ENCODE results near the gene SFXN3.

Gene SFXN3

DNA sequence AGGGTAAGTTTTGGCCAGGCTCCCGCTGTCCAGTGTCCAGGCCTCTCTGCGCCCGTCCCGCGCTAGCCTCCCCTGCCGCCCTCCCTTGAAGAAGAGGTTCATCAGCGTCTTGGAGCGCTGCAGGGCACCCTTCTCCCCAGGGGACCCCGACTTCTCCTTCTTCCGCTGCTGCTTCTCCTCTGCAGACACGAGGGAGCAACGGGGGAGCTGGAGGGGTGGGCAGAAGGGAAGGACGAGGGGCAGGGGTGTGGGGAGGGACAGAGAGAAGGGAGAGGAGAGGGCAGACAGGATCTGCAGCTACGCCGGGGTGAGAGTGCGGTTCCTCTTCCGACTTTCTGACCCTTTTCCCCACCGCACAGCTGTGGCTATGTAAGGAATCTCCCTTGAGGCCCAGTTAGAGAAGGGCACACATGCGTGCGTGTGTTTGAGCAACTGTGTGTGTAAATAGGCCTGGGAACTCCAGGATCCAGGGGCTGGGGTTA is 12.9 kb upstream of the SFXN3 start:
- Mint-ChIP-seq H3K9me3 (no peaks in the 10 kb centered on the region), H3K27me3 (peaks cover 30% of the 10 kb centered on the region), H3K27ac (peak overlapping the region; percentile 62), H3K36me3 (no peaks in the 10 kb centered on the region), H3K4me3 (peak overlapping the region; percentile 61), H3K4me1 (peaks cover 28% of the 10 kb centered on the region)
- peak; percentile 75 for ATAC-seq (ENCODE audit: low read depth)
- DNase-seq (ENCODE audit: low spot score in 2 of 2): peak in 1 of 2 donors; percentile 35

DNA sequence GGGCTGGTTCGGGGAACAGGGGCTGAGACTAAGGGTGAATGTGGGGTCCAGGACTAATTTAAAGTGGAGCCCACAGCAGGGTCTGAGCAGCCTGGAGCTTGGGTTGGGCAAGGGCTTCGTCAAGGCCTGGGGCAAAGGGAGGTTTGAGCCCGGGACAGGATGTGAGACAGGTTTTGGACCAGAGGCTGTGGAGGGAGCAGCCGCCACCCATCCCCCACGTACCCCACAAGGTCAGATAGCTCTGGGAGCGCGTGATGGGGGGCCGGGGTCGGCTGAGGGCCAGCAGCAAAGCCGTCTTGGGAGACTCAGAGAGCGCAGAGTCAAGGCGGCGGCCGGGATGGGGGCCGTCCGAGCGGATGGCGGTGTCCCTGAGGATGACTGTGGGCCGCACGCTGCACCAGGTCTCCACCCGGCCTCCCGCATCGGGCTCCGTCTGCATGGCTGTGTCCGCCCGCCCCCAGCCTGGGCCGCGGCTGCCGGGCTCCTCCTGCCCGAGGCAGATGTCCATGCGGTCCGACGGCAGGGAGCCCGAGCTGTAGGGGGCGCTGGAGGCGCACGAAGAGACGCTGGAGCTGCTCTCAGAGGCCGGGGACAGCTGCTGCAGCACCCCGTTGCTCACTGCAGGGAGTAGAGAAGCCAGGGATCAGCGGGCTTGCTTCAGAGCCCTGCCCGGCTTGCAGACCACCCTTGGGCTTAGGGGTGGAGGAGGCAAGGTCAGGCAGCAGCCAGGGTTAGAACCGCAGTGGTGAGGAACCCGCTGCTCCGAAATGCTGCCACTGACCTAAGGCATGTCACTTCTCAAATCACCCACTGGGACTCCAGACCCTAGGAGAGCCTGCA is 12.2 kb upstream of the SFXN3 start:
- no peaks in the 10 kb centered on the region for H3K9me3 Mint-ChIP-seq
- peak overlapping the region; percentile 62 for H3K27ac Mint-ChIP-seq
- ATAC-seq (ENCODE audit: low read depth) (peak; percentile 66), DNase-seq (ENCODE audit: low spot score in 2 of 2) (peak; percentile 51 to 60)
- H3K36me3 Mint-ChIP-seq: no peaks in the 10 kb centered on the region
- H3K4me1 Mint-ChIP-seq: peaks cover 24% of the 10 kb centered on the region
- H3K27me3 Mint-ChIP-seq: peaks cover 27% of the 10 kb centered on the region
- H3K4me3 Mint-ChIP-seq: peak overlapping the region; percentile 61

DNA sequence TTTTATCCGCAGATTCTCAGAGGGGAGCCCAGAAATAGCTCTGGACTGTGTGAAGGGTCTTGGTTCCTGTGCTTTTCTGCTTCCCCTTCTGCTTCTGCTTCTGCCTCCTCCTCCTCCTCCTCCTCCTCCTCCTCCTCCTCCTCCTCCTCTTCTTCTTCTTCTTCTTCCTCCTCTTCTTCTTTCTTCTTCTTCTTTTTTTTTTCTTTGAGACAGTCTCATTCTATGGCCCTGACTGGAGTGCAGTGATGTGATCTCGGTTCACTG is 11.7 kb upstream of the SFXN3 start:
- DNase-seq (ENCODE audit: low spot score in 2 of 2): no peak
- no peaks in the 10 kb centered on the region for H3K36me3 Mint-ChIP-seq
- H3K27ac Mint-ChIP-seq: no peak overlapping the region
- H3K27me3 Mint-ChIP-seq: peaks cover 25% of the 10 kb centered on the region
- H3K4me3 Mint-ChIP-seq: peak overlapping the region; percentile 60
- H3K4me1 Mint-ChIP-seq: peaks cover 21% of the 10 kb centered on the region
- no peak for ATAC-seq (ENCODE audit: low read depth)
- H3K9me3 Mint-ChIP-seq: no peaks in the 10 kb centered on the region

DNA sequence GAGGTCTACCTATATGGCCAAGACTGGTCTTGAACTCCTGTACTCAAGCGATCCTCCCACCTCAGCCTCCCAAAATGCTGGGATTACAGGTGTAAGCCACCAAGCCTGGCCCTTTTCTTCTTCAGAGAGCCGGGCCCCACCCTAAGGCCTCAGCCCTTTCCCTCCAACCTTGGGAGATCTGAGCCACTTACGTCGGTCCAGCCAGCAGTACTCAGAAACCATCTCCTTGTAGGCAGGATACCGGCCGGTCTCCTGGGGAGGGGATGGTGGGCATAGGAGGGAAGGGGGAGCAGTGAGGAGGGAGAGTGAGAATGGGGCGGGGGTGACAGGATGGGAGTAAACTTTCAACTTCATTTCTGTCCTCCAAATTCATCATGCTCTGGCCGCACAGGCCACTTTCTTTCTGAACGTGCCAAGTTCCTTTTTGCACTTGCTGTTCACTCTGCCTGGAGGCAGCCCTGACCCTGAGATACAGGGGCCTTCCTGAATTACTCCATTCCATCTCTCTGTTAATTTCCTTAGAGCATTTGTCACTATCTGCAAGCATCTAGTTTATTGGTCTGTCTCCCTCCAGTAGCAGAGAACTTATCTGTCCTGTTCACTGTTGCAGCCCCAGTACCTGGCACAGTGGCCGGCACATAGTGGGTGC is 10.5 kb upstream of the SFXN3 start:
- Mint-ChIP-seq H3K4me1 (peaks cover 18% of the 10 kb centered on the region), H3K4me3 (no peak overlapping the region), H3K27me3 (peaks cover 19% of the 10 kb centered on the region), H3K9me3 (no peaks in the 10 kb centered on the region), H3K27ac (no peak overlapping the region), H3K36me3 (no peaks in the 10 kb centered on the region)
- DNase-seq (ENCODE audit: low spot score in 2 of 2) (no peak), ATAC-seq (ENCODE audit: low read depth) (no peak)

DNA sequence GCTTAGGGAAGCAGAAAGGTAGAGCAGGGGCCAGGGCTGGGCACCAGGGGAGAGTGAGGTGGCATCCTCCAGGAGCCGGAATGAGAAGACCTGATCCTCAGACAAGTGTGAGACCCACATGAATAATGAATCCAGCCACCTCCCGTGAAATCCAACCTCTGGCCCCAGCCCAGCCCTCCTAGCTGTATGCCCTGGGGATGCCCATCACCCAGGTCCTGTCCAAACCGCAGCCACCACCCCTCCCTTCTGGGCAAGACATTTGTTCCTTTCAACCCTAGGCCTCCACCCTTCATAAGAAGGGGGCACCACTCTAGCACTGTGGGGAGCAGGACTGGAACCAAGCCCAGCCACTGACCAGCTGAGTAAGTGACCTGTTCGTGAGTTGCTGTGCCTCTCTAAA is 9.8 kb upstream of the SFXN3 start:
- Mint-ChIP-seq H3K4me1 (peaks cover 16% of the 10 kb centered on the region), H3K4me3 (no peak overlapping the region), H3K27me3 (peaks cover 15% of the 10 kb centered on the region), H3K9me3 (no peaks in the 10 kb centered on the region), H3K27ac (no peak overlapping the region), H3K36me3 (no peaks in the 10 kb centered on the region)
- no peak for DNase-seq (ENCODE audit: low spot score in 2 of 2)
- ATAC-seq (ENCODE audit: low read depth): no peak

DNA sequence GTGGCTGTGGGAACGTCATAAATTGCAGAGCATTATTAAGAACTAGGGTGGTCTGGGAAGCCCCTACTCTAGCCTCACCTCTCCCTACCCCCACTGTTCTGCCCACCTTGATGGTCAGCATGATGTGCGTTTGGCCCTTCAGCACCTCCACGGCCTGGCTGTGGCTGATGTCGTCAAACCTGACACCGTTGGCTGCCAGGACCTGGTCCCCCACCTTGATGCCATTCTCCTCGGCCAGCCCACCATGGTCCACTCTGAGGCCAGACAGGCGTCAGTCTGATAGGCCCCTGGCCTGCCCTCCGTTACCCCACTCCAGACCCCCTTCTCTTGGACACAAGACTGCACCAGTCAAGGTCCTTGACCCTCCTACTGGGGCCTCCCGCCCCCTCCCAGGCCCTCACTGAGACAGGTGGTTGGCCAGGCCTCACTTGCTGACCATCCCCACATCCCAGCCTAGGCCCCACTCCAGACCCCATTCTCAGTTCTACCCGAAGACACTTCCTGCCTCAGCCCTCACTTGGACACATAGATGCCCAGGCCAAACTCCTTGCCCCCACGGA is 9.3 kb upstream of the SFXN3 start:
- Mint-ChIP-seq H3K4me3 (no peak overlapping the region), H3K27me3 (peaks cover 10% of the 10 kb centered on the region), H3K36me3 (no peaks in the 10 kb centered on the region), H3K9me3 (no peaks in the 10 kb centered on the region), H3K27ac (no peak overlapping the region), H3K4me1 (peaks cover 12% of the 10 kb centered on the region)
- DNase-seq (ENCODE audit: low spot score in 2 of 2) (no peak), ATAC-seq (ENCODE audit: low read depth) (no peak)

DNA sequence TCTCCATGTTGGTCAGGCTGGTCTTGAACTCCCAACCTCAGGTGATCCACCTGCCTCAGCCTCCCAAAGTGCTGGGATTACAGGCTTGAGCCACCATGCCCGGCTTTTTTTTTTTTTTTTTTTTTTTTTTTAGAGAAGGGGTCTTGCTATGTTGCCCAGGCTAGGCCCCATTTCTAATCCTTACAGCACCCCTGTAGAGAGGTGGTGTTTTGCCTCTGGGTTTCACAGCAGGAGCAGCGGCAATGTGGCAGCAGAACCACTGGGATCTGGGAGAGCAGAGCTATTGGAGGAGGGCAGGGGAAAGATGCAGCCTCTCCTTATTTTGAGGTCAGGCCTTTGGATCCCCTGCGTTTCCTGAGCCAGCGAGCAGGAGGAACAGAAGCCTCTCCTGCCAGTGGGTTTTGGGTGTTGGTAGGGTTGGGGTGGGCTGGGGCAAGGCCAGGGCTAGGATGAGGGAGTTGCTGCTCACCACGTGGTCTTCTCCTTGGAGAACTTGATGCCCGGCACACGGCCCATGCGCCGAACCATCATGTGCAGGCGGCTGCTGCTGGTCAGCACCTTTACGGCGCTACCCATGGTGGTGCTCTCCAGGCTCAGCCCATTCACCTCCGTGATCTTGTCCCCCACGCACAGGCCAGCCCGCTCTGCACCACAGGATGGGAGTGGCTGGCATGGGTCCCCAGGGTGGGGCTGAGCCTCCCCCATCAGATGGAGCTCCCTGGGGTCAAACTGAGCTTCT is 7.9 kb upstream of the SFXN3 start:
- DNase-seq (ENCODE audit: low spot score in 2 of 2): no peak
- Mint-ChIP-seq H3K4me3 (no peak overlapping the region), H3K4me1 (peaks cover 10% of the 10 kb centered on the region), H3K27me3 (peaks cover 11% of the 10 kb centered on the region), H3K9me3 (no peaks in the 10 kb centered on the region), H3K27ac (no peak overlapping the region), H3K36me3 (no peaks in the 10 kb centered on the region)
- no peak for ATAC-seq (ENCODE audit: low read depth)

DNA sequence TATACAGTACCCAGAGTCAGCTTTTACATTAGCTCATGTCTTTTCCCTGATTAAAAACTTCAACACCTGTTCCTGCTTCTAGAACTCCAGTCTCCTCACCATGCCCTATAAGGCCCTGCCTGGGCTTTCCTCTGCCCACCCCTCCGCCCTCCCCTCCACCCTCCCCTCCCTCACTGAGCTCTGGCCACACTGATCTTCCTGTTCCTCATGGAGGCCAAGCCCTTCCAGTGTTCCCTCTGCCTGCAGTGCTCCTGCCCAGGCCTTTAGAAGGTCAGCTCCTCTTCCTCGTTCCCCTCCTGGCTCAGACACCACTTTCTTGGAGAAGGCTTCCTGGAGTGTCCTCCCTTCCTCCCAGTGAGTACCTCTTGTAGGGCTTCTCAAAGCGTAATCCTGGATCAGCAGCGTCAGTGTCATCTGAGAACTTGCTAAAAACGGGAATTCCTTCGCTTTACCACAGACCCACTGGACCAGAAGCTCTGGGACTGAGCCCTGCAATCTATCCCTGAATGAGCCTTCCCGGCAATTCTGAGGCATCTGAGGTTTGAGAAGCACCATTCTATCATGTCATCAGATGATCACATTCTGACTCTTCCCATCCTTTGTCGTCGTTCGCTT is 3.8 kb upstream of the SFXN3 start:
- Mint-ChIP-seq H3K9me3 (no peaks in the 10 kb centered on the region), H3K4me1 (peaks cover 8% of the 10 kb centered on the region), H3K36me3 (no peaks in the 10 kb centered on the region), H3K27ac (no peak overlapping the region), H3K4me3 (no peak overlapping the region), H3K27me3 (peaks cover 11% of the 10 kb centered on the region)
- no peak for ATAC-seq (ENCODE audit: low read depth)
- no peak for DNase-seq (ENCODE audit: low spot score in 2 of 2)

DNA sequence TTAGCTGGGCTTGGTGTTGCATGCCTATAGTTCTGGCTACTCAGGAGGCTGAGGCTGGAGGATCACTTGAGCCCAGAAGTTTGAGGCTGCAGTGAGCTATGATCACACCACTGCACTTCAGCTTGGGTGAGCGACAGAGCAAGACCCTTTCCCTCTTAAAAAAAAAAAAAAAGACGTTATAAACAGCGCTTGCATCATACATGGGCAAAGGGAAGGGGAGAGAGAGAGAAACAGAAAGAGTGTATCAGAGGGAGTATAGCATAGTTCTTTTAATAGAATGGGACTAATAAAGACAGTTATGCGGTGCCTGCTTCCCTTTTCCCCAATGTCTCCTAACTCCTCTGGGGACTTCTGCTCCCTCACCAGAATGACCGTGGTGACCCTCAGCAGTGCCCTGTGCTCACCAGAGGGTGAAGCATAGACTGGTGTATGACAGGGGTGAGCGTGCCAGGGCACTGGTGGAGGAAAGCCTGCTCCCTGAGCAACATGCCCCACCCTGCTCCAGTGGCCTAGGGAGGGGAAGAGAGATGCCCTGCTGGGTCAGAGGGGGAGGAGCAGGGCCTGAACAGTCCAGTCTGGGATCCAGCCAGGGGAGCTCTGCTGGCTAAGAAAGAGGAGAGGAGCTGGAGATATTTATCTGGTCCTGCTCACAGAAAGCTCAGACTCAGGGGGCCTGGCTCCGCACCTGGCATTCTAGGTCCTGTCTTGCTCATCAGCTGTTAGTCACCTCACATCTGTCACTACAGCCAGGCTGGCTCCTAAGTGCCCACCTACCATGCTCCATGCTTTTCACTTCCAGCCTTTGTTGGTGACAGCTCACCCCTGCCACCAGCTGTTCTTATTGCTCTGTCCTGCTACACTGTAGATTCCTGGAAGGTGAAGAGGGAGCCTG is 2.3 kb upstream of the SFXN3 start:
- no peaks in the 10 kb centered on the region for H3K9me3 Mint-ChIP-seq
- DNase-seq (ENCODE audit: low spot score in 2 of 2) (no peak), ATAC-seq (ENCODE audit: low read depth) (no peak)
- H3K27me3 Mint-ChIP-seq: peaks cover 11% of the 10 kb centered on the region
- H3K4me1 Mint-ChIP-seq: peaks cover 15% of the 10 kb centered on the region
- no peaks in the 10 kb centered on the region for H3K36me3 Mint-ChIP-seq
- no peak overlapping the region for H3K27ac Mint-ChIP-seq
- H3K4me3 Mint-ChIP-seq: no peak overlapping the region

DNA sequence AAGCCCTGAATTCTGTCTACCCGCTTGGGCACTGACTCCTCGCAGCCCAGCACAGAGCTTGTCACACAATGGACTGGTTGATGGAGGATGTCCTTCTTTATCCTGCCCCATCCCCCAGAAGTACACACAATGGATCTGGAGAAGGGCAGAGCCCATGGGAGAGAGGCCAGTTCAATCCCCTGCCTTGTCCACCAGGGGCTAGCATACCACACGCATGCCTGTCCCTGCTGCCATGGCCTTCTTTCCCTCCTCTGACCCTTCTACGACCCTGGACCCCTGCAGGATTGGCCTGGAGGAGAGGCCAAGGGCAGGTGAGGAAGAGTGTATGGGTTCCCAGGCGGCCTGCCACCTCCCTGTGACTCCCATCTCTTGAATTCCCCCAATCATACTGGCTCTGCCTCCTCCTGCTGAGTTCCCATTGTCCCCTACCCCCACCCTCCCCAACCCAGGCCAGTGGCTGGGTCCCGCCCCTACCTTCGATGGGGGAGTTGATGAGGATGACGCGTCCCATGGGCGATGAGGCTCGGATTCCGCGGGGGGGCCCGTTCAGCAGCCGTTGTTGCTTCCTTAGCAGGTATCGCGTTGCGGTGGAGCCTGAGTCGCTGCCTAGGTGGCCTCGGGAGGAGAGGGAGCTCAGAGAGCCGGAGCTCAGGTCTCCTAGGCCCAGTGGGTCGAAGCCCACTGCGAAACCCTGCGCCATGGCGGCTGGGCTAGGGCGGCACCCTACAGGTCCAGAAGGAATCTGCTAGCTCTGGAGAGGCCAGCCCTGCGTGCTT is 1.3 kb upstream of the SFXN3 start:
- no peak for DNase-seq (ENCODE audit: low spot score in 2 of 2)
- H3K27ac Mint-ChIP-seq: no peak overlapping the region
- H3K36me3 Mint-ChIP-seq: no peaks in the 10 kb centered on the region
- ATAC-seq (ENCODE audit: low read depth): no peak
- H3K27me3 Mint-ChIP-seq: peaks cover 11% of the 10 kb centered on the region
- H3K4me1 Mint-ChIP-seq: peaks cover 15% of the 10 kb centered on the region
- no peaks in the 10 kb centered on the region for H3K9me3 Mint-ChIP-seq
- no peak overlapping the region for H3K4me3 Mint-ChIP-seq

DNA sequence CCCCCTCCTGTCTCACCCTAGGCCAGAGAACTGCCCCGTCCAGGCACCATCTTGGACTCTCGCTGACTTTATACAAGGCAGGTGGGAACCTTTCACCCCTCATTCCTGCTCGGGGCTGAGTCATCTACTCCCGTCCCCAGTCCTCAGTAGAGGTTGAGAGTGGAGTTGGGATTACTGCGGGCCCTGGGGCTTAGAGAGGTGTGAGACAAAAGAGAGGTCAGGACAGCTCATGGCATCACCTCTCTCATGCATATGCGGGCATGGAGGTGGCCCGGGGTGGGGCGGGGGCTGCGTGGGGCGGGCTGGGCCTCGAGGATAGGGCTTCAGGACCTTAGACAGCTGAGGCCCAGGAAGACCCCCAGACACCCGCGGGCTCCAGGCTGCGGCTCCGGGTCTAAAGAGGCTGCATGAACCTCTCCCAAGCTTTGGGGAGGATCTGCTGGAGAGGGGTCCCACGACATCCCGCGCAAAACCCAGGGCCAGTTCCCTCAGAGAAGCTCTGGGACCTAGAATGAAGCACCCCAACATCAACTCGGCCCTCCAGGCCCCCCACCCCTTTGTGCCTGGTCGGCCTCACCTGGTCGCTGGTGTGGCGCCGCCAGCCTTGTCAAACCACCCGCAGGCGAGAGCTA is 422 bp upstream of the SFXN3 start:
- Mint-ChIP-seq H3K36me3 (no peaks in the 10 kb centered on the region), H3K9me3 (no peaks in the 10 kb centered on the region), H3K4me3 (peak overlapping the region; percentile 96), H3K4me1 (peaks cover 15% of the 10 kb centered on the region), H3K27ac (peak overlapping the region; percentile 87), H3K27me3 (peaks cover 11% of the 10 kb centered on the region)
- no peak for ATAC-seq (ENCODE audit: low read depth)
- DNase-seq (ENCODE audit: low spot score in 2 of 2): no peak

Measured in memory B cell (primary cell).